ENCODE data around the gene MAST3. TPM values are rescaled to one million over a fixed set of nuclear protein-coding genes. Genes with fewer than 3 reads are reported as not detected.

MAST3 gene
- polyA plus RNA-seq, 1 experiment = 2.8 TPM

DNA sequence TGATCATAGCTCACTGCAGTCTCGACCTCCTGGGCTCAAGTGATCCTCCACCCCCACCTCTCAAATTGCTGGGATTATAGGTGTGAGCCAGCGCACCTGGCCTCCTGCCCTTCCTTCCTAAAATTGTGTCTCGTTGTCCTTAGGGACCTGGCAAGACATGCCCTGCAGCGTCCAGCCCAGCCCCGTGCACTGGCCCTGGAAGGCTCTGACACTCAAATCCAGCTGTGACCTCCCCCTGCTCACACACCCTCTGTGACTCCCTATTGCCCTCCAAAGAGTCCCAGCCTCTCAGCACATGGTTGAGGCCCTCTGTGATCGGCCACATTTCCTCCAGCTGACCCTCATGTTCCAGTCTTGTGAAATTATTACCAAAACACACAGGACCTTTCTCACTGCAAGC lies 100.4 kb downstream of the MAST3 start:
- ChIA-PET POLR2A (no interaction called here), CTCF (interaction anchor here (12.0 kb wide), 1 partner anchor 55 kb away, joined by 109 read pairs; a partner anchor contains a TSS)
- TF ChIP-seq, protein P1, sequence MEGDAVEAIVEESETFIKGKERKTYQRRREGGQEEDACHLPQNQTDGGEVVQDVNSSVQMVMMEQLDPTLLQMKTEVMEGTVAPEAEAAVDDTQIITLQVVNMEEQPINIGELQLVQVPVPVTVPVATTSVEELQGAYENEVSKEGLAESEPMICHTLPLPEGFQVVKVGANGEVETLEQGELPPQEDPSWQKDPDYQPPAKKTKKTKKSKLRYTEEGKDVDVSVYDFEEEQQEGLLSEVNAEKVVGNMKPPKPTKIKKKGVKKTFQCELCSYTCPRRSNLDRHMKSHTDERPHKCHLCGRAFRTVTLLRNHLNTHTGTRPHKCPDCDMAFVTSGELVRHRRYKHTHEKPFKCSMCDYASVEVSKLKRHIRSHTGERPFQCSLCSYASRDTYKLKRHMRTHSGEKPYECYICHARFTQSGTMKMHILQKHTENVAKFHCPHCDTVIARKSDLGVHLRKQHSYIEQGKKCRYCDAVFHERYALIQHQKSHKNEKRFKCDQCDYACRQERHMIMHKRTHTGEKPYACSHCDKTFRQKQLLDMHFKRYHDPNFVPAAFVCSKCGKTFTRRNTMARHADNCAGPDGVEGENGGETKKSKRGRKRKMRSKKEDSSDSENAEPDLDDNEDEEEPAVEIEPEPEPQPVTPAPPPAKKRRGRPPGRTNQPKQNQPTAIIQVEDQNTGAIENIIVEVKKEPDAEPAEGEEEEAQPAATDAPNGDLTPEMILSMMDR (IDR thresholded peaks at IDR 0.05; ENCODE audit: insufficient read depth, low read depth, low read length) = no peak
- H3K27me3 ChIP-seq (ENCODE audit: control insufficient read depth, insufficient read depth, low read length) = no peaks in the 10 kb centered on the region
- DNase-seq (ENCODE audit: low read depth) = no peak
- peaks cover 21% of the 10 kb centered on the region for H3K36me3 ChIP-seq (ENCODE audit: control insufficient read depth, insufficient read depth, low read length)
- H3K4me3 ChIP-seq (ENCODE audit: low read depth, low read length) = no peak overlapping the region

DNA sequence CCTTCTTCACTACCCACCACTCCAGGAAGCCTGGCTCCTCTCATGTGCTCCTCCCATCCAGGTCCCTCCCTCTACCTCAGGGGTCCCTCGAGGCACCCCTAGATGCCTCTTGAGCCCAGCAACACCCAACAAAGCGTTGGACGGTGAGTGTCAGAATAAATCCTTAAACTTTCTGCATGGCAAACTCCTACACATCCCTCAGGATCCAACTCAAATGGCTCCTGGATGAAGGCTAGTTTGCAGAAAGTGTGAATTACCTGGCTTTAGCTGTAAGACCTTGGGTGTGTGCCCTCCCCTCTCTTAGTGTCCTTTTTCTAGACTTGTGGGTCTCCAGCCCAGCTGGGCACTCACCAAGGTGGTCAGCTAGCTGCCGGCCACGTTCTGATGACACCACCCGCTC lies 100.8 kb downstream of the MAST3 start:
- no peak overlapping the region for H3K4me3 ChIP-seq (ENCODE audit: low read depth, low read length)
- ChIA-PET CTCF (interaction anchor here (12.0 kb wide), 1 partner anchor 55 kb away, joined by 109 read pairs; a partner anchor contains a TSS), POLR2A (no interaction called here)
- H3K27me3 ChIP-seq (ENCODE audit: control insufficient read depth, insufficient read depth, low read length) = no peaks in the 10 kb centered on the region
- no peak for DNase-seq (ENCODE audit: low read depth)
- peaks cover 21% of the 10 kb centered on the region for H3K36me3 ChIP-seq (ENCODE audit: control insufficient read depth, insufficient read depth, low read length)
- TF ChIP-seq, protein P1 (IDR thresholded peaks at IDR 0.05; ENCODE audit: insufficient read depth, low read depth, low read length) = no peak

Small RNA genes within 50 kb of the gene (small RNA-seq; reads per million reads assigned to genes)
- not detected for gene IFI30 (ENCODE audit: insufficient read length, low read depth, low replicate concordance)

Other genes starting within 250 kb of the MAST3 start
- gene JAK3, start 249.8 kb upstream of the MAST3 start, polyA plus RNA-seq (2011; rRNA removed) = 3.3 and 6.1 TPM in 2 replicates
- 1,501 and 2,264 TPM in 2 replicates for gene RPL18A, start 237.9 kb upstream of the MAST3 start, polyA plus RNA-seq (2011; rRNA removed)
- gene SLC5A5, start 225.8 kb upstream of the MAST3 start, polyA plus RNA-seq (2011; rRNA removed) = not detected in 2 replicates
- gene CCDC124, start 164.8 kb upstream of the MAST3 start, polyA plus RNA-seq (2011; rRNA removed) = 37.6 and 40.8 TPM in 2 replicates
- gene KCNN1, start 130.7 kb upstream of the MAST3 start, polyA plus RNA-seq (2011; rRNA removed) = 0.06 and 0.10 TPM in 2 replicates
- gene ARRDC2, start 89.6 kb upstream of the MAST3 start, polyA plus RNA-seq (2011; rRNA removed) = 4.5 and 6.0 TPM in 2 replicates
- 0.10 and 0.13 TPM in 2 replicates for gene IL12RB1, start 10.8 kb upstream of the MAST3 start, polyA plus RNA-seq (2011; rRNA removed)
- gene PIK3R2, start 55.4 kb downstream of the MAST3 start, polyA plus RNA-seq (2011; rRNA removed) = 9.4 and 17.4 TPM in 2 replicates
- gene IFI30, start 76.0 kb downstream of the MAST3 start, polyA plus RNA-seq (2011; rRNA removed) = 11.1 and 14.5 TPM in 2 replicates
- gene MPV17L2, start 95.4 kb downstream of the MAST3 start, polyA plus RNA-seq (2011; rRNA removed) = 13.3 and 25.0 TPM in 2 replicates
- gene RAB3A, start 106.3 kb downstream of the MAST3 start, polyA plus RNA-seq (2011; rRNA removed) = 1.4 and 2.0 TPM in 2 replicates
- 0.06 and 0.12 TPM in 2 replicates for gene PDE4C, start 128.7 kb downstream of the MAST3 start, polyA plus RNA-seq (2011; rRNA removed)
- gene IQCN, start 176.7 kb downstream of the MAST3 start, polyA plus RNA-seq (2011; rRNA removed) = 0.82 and 1.5 TPM in 2 replicates
- gene JUND, start 183.8 kb downstream of the MAST3 start, polyA plus RNA-seq (2011; rRNA removed) = 92.0 and 124 TPM in 2 replicates
- 94.7 and 99.8 TPM in 2 replicates for gene LSM4, start 225.3 kb downstream of the MAST3 start, polyA plus RNA-seq (2011; rRNA removed)
- 30.7 and 32.2 TPM in 2 replicates for gene PGPEP1, start 242.8 kb downstream of the MAST3 start, polyA plus RNA-seq (2011; rRNA removed)